Mesendoderm (in vitro differentiated cells): ENCODE results near the gene ARFGAP3.

Source experiments
- DNase-seq: peaks from one replicate; pipeline ENCODE4 v3.0.0; 2013
- H2AK5ac ChIP-seq: 2 replicates; pipeline ENCODE4 v1.6.1; 2013; ENCODE audit warnings: low read length, inconsistent platforms
- H2BK120ac ChIP-seq: 2 replicates; pipeline ENCODE4 v1.6.1; 2013; ENCODE audit warnings: low read depth, mild to moderate bottlenecking, low read length, moderate library complexity, mixed read lengths
- H2BK15ac ChIP-seq: replicated peaks from 2 replicates; pipeline ENCODE4 v1.6.1; 2013; ENCODE audit warnings: low read depth, mild to moderate bottlenecking, moderate library complexity
- H2BK5ac ChIP-seq: 2 replicates; pipeline ENCODE4 v1.6.1; 2013; ENCODE audit warnings: low read length, inconsistent platforms
- H3K18ac ChIP-seq: 2 replicates; pipeline ENCODE4 v1.6.1; 2013; ENCODE audit warnings: mild to moderate bottlenecking, low read length, mixed read lengths
- H3K23ac ChIP-seq: one replicate; pipeline ENCODE4 v1.6.1; 2013; ENCODE audit warnings: low read length
- H3K27ac ChIP-seq: 2 replicates; pipeline ENCODE4 v1.5.1; 2013; ENCODE audit warnings: low read depth, mild to moderate bottlenecking, inconsistent platforms, low read length, moderate library complexity
- H3K27me3 ChIP-seq: 2 replicates; pipeline ENCODE4 v1.6.1; 2013; ENCODE audit warnings: low read length, control low read depth, mild to moderate bottlenecking, inconsistent platforms; ENCODE audit not compliant: insufficient read depth, poor library complexity
- H3K36me3 ChIP-seq: 2 replicates; pipeline ENCODE4 v1.6.1; 2013; ENCODE audit warnings: low read length, inconsistent platforms; ENCODE audit not compliant: control insufficient read depth, insufficient read depth
- H3K4ac ChIP-seq: one replicate; pipeline ENCODE4 v1.6.1; 2013; ENCODE audit warnings: low read depth, mild to moderate bottlenecking, low read length, moderate library complexity
- H3K4me1 ChIP-seq: 2 replicates; pipeline ENCODE4 v1.6.1; 2013; ENCODE audit warnings: low read depth, low read length, inconsistent platforms; ENCODE audit not compliant: control insufficient read depth
- H3K4me2 ChIP-seq: 2 replicates; pipeline ENCODE4 v1.6.1; 2013; ENCODE audit warnings: low read length
- H3K4me3 ChIP-seq: 2 replicates; pipeline ENCODE4 v1.5.1; 2013; ENCODE audit warnings: mild to moderate bottlenecking, low read length
- H3K56ac ChIP-seq: one replicate; pipeline ENCODE4 v1.6.1; 2013; ENCODE audit warnings: low read length
- H3K79me1 ChIP-seq: 2 replicates; pipeline ENCODE4 v1.6.1; 2013; ENCODE audit warnings: low read length, inconsistent platforms
- H3K79me2 ChIP-seq: 2 replicates; pipeline ENCODE4 v1.6.1; 2013; ENCODE audit warnings: mild to moderate bottlenecking, low read length; ENCODE audit not compliant: control insufficient read depth, insufficient read depth
- H3K9ac ChIP-seq: 2 replicates; pipeline ENCODE4 v1.6.1; 2013; ENCODE audit warnings: low read length, inconsistent platforms
- H4K5ac ChIP-seq: one replicate; pipeline ENCODE4 v1.6.1; 2013; ENCODE audit warnings: low read length
- H4K8ac ChIP-seq: one replicate; pipeline ENCODE4 v1.6.1; 2013; ENCODE audit warnings: low read depth, mild to moderate bottlenecking, control low read depth, low read length, moderate library complexity
- WGBS: extraction: QIAGEN DNeasy Blood & Tissue Kit; methylation state at CpG from one replicate; pipeline ENCODE4 v1.1.7; 2013; ENCODE audit warnings: low lambda C conversion rate, missing lambda C conversion rate; ENCODE audit not compliant: insufficient coverage; ENCODE audit errors: extremely low coverage; 5-methylcytosine and 5-hydroxymethylcytosine counted together

Gene ARFGAP3

GRCh38 chr22:42883121-42883520 lies 26.0 kb upstream of the ARFGAP3 start:
- H2BK120ac ChIP-seq = no peak overlapping the region

GRCh38 chr22:42881982-42882656 lies 25.0 kb upstream of the ARFGAP3 start:
- no peak overlapping the region for H4K8ac ChIP-seq
- no peak overlapping the region for H4K5ac ChIP-seq
- peaks cover 10% of the 10 kb centered on the region for H3K36me3 ChIP-seq
- no peaks in the 10 kb centered on the region for H3K27me3 ChIP-seq
- H3K27ac ChIP-seq = no peak overlapping the region
- H3K18ac ChIP-seq = no peak overlapping the region
- no peak overlapping the region for H2BK15ac ChIP-seq
- no peak overlapping the region for H3K4ac ChIP-seq
- H3K56ac ChIP-seq = no peak overlapping the region
- H3K9ac ChIP-seq = no peak overlapping the region
- H2BK120ac ChIP-seq = no peak overlapping the region
- no peaks in the 10 kb centered on the region for H3K79me2 ChIP-seq
- H2AK5ac ChIP-seq = no peak overlapping the region
- no peak overlapping the region for H3K23ac ChIP-seq
- H3K4me2 ChIP-seq = no peak overlapping the region
- DNase-seq = peak; percentile 51
- no peaks in the 10 kb centered on the region for H3K79me1 ChIP-seq
- WGBS = no CpG with 5 or more reads among the region's 10 CpGs
- H3K4me1 ChIP-seq = peaks cover 11% of the 10 kb centered on the region
- no peak overlapping the region for H3K4me3 ChIP-seq
- H2BK5ac ChIP-seq = no peak overlapping the region

More at GRCh38 chr22:42883121-42883520, 26.0 kb upstream of the ARFGAP3 start:
- H3K36me3 ChIP-seq = peaks cover 12% of the 10 kb centered on the region
- H3K4me1 ChIP-seq = peaks cover 11% of the 10 kb centered on the region
- no peak overlapping the region for H2AK5ac ChIP-seq
- H3K27me3 ChIP-seq = no peaks in the 10 kb centered on the region
- no peak overlapping the region for H2BK15ac ChIP-seq
- no peak overlapping the region for H3K4ac ChIP-seq
- no peak for DNase-seq
- no peaks in the 10 kb centered on the region for H3K79me2 ChIP-seq
- H3K56ac ChIP-seq = no peak overlapping the region
- H4K5ac ChIP-seq = no peak overlapping the region
- WGBS = no CpG with 5 or more reads among the region's 8 CpGs
- H3K4me3 ChIP-seq = no peak overlapping the region
- H3K18ac ChIP-seq = no peak overlapping the region
- no peak overlapping the region for H4K8ac ChIP-seq
- no peak overlapping the region for H3K23ac ChIP-seq
- no peaks in the 10 kb centered on the region for H3K79me1 ChIP-seq
- H3K9ac ChIP-seq = no peak overlapping the region
- H3K4me2 ChIP-seq = no peak overlapping the region
- H2BK5ac ChIP-seq = no peak overlapping the region
- H3K27ac ChIP-seq = no peak overlapping the region

- Histone ChIP-seq H2AK5ac (no peak overlapping the region), H3K18ac (no peak overlapping the region), H3K36me3 (peaks cover 13% of the 10 kb centered on the region), H3K4me3 (no peak overlapping the region), H3K79me1 (no peaks in the 10 kb centered on the region), H3K79me2 (no peaks in the 10 kb centered on the region), H3K4me1 (peaks cover 11% of the 10 kb centered on the region), H2BK15ac (no peak overlapping the region), H3K4ac (no peak overlapping the region), H3K23ac (no peak overlapping the region), H4K8ac (no peak overlapping the region), H3K27me3 (no peaks in the 10 kb centered on the region), H3K4me2 (no peak overlapping the region), H4K5ac (no peak overlapping the region), H3K56ac (no peak overlapping the region), H3K27ac (no peak overlapping the region), H2BK5ac (no peak overlapping the region), H2BK120ac (no peak overlapping the region), H3K9ac (no peak overlapping the region)
- WGBS = no CpG with 5 or more reads among the region's 12 CpGs
- no peak for DNase-seq
Measured at GRCh38 chr22:42881298-42881697, 24.2 kb upstream of the ARFGAP3 start.

GRCh38 chr22:42880815-42881214 lies 23.7 kb upstream of the ARFGAP3 start:
- peak; percentile 31 for DNase-seq
- Histone ChIP-seq H3K18ac (no peak overlapping the region), H3K56ac (no peak overlapping the region), H3K27me3 (no peaks in the 10 kb centered on the region), H3K79me1 (no peaks in the 10 kb centered on the region), H3K79me2 (no peaks in the 10 kb centered on the region), H2BK5ac (no peak overlapping the region), H2BK120ac (no peak overlapping the region), H3K4me2 (no peak overlapping the region), H2AK5ac (no peak overlapping the region), H3K4me1 (peaks cover 11% of the 10 kb centered on the region), H3K9ac (no peak overlapping the region), H4K8ac (no peak overlapping the region), H3K4ac (no peak overlapping the region), H3K36me3 (peaks cover 13% of the 10 kb centered on the region), H3K23ac (no peak overlapping the region), H4K5ac (no peak overlapping the region), H3K27ac (no peak overlapping the region), H3K4me3 (no peak overlapping the region), H2BK15ac (no peak overlapping the region)
- WGBS = no CpG with 5 or more reads among the region's 8 CpGs

GRCh38 chr22:42879371-42880021 lies 22.4 kb upstream of the ARFGAP3 start:
- no peak overlapping the region for H3K27ac ChIP-seq
- no peaks in the 10 kb centered on the region for H3K4me1 ChIP-seq
- H3K36me3 ChIP-seq = peaks cover 13% of the 10 kb centered on the region
- no peak overlapping the region for H2BK15ac ChIP-seq
- WGBS = no CpG with 5 or more reads among the region's 14 CpGs
- no peak overlapping the region for H4K8ac ChIP-seq
- no peak for DNase-seq
- no peaks in the 10 kb centered on the region for H3K27me3 ChIP-seq
- no peak overlapping the region for H3K4me3 ChIP-seq
- no peak overlapping the region for H4K5ac ChIP-seq
- H3K79me1 ChIP-seq = no peaks in the 10 kb centered on the region
- H3K79me2 ChIP-seq = no peaks in the 10 kb centered on the region
- H3K4ac ChIP-seq = no peak overlapping the region
- H3K9ac ChIP-seq = no peak overlapping the region
- H3K18ac ChIP-seq = no peak overlapping the region
- no peak overlapping the region for H3K56ac ChIP-seq
- no peak overlapping the region for H2BK5ac ChIP-seq
- no peak overlapping the region for H3K4me2 ChIP-seq
- no peak overlapping the region for H2BK120ac ChIP-seq
- H2AK5ac ChIP-seq = no peak overlapping the region
- H3K23ac ChIP-seq = no peak overlapping the region
